GM19328 (cell line): ENCODE measurements around the gene TAF12.
"Not testable (repeated sequence)": the region's sequence is repeated elsewhere in the genome, so short reads cannot be mapped to it uniquely, and the experiment has no call there.

ENCODE experiments used
- ATAC-seq: cut with Tn5 transposase; IDR thresholded peaks from one replicate; pipeline ENCODE4 v1.9.1; 2021; ENCODE audit warnings: mild to moderate bottlenecking, moderate library complexity; ENCODE audit not compliant: unreplicated experiment

The TAF12 gene, protein sequence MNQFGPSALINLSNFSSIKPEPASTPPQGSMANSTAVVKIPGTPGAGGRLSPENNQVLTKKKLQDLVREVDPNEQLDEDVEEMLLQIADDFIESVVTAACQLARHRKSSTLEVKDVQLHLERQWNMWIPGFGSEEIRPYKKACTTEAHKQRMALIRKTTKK

DNA sequence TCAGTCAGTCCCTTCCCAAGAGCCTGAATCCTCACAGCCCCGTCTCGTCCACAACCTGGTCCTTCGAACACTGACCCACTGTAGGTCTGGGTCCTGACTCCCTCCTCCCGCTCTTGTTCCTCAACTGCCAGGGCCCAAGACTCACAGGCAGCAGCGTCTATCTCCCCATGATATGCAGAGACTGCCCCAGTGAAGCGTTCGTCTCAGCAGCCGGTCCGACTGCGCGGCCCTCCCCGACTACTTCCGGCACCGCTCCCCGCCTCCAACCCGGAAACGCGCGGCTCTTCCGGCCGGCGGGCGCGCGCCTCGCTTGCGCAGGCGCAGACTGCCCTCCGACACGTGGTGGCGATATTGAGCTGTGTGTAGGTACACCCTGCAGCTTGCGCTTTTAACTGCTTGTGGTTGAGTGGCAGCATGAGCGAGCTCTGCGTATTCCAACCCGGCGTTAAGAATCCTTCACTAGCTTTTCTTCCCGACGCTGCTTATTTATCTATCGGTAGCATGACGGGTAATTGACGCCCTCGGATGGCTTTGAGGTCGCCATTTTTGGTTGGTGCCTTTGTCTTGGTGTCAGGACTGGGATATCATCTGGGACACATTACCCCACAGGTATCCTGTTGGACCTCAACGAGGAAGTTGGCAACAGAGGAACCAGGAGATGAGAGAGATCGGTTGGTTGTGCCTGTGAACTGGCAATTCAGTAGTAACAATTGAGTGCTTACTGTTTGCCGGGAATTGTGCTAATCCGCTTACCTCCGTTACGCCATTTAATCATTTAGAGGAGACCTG, at the start of gene TAF12:
Gene TAF12 (minus strand): TSS at position 221 of the 789 bp plus-strand sequence. CDS start 20,986 bp downstream, outside the sequence.
- peak; percentile 82 for ATAC-seq

DNA sequence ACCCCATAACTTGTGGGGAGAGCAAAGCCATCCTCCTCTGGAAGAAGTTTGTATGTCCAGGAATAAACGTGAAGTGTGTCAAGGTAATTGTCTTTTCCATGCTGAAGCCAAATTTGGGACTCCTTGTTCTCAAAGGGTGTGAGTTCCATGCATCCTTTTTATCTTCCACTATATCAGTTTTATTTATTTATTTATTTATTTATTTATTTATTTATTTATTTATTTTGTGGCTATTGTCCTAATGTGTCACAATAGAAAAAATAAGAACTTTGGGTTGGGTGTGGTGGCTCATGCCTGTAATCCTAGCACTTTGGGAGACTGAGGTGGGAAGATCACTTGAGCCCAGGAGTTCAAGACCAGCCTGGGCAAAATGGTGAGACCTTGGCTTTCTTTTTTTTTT, 48.8 kb upstream of the TAF12 start:
- not testable (repeated sequence) for ATAC-seq

DNA sequence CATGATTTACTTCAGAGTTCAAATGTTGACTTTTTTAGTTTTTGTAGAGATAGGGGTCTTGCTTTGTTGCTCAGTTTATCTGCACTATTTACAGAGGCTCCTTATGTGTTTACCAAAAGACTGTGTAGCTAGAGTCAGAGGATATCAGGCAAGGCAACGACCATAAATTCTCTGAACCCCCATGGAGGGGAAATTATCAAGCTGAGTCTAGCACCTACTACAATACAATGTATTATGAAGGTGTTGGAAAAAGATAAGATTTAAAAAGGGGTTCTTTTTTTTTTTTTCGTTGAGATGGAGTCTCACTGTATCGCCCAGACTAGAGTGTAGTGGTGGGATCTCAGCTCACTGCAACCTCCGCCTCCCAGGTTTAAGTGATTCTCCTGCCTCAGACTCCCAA, 42.1 kb upstream of the TAF12 start:
- no peak for ATAC-seq

DNA sequence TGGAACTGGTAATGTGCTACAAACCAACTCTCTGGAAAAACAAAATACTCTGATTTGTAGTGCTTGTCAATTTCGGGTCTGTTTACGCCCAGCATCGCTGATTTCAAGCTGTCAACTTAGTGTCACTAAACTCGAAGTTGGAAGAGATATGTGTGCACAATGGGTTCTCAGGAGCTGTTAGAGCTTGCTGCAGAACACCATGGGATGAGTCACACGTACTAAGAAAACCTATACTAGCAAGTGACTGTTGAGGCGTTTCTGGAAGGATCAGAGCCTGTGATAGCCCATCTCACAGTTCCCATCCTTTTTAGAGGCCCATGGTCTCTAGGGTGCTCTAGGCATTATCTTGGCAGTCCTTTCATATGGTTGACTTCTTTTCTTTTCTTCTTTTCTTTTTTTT, 40.0 kb upstream of the TAF12 start:
- no peak for ATAC-seq

DNA sequence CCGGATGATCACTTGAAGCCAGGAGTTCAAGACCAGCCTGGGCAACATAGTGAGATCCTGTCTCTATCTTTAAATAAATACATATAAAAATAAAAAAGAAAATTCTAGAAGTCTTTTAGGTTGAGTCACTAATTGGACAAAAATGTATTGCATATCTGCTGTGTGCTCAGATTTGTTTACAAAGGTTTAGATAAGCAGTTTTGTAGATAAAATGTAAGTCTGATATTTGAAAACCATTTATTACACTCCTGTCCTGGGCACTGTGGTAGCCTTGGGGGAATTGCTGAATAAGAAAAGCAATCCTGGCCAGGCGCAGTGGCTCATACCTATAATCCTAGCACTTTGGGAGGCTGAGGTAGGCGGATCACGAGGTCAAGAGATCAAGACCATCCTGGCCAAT, 37.3 kb upstream of the TAF12 start:
- ATAC-seq, result no peak

DNA sequence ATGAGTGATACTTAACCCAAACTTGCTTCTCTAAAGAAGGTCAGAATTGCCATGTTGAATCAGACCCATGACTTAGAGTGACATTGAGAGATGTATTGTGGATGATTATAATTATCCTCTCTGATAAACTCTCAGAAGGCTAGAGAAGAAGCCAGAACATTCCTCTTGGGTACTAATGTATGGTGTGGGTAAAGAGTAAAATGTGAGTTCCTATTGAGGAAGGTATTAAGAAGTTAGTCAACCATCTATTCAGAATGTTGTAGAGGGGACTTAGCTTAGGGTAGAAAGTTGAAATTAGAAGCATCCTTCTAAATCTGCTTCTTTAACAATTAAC, 33.0 kb upstream of the TAF12 start:
- ATAC-seq, result no peak

DNA sequence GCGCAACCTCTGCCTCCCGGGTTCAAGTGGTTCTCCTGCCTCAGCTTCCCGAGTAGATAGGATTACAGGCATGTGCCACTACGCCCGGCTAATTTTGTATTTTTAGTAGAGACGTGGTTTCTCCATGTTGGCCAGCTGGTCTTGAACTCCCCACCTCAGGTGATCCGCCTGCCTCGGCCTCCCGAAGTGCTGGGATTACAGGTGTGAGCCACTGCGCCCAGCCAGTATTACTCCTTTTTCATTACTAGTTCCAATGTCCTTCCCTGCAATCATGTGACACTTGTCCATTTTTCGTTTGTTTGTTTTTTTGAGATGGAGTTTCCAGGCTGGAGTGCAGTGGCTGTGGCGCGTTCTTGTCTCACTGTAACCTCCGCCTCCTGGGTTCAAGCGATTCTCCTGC, 30.1 kb upstream of the TAF12 start:
- ATAC-seq, result not testable (repeated sequence)

DNA sequence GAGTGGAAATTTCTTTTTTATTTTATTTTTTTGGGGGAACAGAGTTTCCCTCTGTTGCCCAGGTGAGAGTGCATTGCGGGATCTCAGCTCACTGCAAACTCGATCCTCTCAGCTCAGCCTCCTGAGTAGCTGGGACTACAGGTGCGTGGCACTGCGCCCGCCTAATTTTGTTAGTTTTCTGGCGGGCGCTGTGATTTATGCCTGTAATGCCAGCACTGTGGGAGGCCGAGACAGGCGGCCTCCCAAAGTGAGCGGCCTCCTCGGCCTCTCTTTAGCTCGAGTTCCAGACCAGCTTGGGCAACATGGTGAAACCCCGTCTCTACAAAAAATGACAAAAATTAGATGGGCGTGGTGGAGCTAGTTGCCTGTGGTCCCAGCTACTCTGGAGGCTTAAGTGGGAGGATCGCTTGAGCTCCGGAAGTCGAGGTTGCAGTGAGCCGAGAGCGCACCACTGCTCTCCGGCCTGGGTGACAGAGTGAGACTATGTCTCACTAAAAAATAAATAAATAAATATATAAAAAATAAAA, 28.4 kb upstream of the TAF12 start:
- ATAC-seq, result no peak

DNA sequence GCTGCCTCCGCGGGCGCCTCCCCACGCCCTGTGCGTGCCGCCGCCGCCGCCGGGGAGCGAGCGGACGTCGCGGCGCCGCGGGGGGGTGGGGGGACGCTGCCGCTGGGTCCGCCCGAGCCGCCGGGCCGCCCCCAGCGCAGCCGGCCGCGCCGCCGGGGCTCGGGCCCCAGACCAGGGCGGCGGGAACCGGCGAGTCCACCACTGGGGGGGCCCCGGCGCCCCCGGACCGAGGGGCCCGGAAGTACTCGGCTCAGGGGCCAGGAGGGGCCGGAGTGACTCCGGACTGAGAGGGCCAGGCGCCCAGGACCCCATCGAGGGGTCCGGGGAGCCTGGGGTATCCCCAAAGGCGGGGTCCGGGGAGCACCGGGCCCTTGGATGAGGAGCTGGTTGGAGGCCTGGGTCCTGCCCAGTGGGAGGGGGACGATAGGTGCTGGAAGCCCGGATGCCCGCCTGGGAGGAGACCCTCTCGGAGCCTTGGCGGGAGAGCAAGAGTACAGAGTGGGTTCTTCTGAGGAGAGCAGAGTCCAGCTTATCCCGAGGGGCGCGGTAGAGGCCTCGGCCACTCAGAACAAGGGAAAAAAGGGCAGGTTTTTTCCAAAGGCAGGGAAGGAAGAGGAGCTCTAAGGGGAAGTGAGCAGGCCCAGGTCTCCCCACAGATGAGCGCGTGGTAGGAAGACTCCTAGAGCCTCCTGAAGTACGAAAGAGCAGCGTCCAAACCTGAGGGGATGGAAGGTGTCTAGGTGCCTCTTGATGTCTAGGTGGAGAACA, 26.3 kb upstream of the TAF12 start:
- peak; percentile 58 for ATAC-seq

DNA sequence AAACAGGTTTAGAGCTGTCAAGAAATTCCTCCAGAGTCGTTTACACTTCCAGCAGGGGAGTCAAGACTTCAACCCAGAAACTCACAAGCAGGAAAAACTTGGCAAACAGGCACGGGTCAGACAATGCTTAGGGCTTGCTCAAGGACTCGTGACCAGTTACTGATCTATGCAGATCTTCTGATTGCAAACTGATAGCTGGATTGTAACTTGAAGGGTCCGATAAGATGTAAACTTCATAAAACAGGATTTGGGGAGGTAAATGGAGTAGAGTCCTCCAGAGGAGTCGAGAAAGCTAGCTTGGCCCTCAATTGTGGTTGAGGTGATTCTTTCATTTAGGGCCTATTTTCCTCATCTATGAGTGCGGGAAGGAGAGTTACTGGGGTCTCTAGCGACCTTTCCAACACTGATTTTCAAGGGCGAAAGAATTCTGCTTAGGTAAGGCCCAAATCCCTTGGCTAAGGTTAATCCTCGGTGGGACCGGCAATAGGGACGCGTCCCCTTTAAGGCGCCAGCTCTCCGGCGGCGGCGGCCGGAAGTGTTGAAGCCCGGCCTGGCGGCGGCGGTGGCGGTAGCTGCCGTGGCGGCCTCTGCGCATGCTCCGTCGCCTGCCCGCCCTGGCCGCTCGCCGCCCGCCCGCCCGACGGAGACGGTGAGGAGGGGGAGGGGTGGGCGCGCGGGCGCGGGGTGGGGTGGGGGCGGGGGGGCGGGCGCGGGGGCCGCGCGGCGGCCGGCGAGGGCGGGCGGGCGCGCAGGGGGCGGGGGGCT, 25.5 kb upstream of the TAF12 start, which contains the start of gene GMEB1:
Gene GMEB1 (plus strand): TSS at position 594 of the 765 bp plus-strand sequence. CDS start 14,829 bp downstream, outside the sequence.
- peak; percentile 58 for ATAC-seq

DNA sequence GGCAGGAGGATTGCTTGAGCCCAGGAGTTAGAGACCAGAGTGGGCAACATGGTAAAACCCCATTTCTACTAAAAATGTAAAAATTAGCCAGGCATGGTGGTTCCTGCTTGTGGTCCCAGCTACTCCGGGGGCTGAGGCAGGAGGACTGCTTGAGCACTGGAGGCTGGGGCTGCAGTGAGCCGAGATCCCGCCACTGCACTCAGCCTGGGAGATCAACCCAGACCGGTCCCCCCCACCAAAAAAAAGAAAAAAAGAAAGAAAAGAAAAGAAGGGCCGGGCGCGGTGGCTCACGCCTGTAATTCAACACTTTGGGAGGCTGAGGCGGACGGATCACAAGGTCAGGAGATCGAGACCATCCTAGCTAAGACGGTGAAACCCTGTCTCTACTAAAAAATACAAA, 23.9 kb upstream of the TAF12 start:
- no peak for ATAC-seq

DNA sequence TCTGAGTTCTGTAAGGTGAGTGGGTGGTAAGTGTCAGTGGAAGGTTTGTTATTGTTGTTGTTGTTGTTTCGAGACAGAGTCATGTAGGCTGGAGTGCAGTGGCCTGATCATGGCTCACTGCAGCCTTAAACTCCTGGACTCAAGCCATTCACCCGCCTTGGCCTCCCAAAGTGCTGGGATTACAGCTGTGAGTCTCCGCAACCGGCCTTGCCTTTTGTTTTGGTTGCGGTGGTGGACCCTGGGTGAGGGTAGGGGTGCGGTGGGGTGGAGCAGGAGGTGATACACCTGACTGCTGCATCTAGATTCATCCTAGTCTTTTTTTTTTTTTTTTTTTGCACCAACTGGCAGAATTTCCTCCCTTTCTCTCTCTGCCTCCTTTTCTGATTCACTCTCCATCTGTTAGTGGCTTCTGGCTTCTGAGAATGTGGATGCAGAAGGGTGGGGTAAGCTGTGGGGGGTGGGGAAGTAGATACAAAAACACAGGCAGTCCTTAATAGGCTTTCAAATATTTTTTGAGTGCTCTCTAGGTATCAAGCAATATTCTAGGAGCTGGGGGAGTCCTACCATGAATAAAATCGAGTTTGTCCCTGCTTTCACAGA, 21.1 kb upstream of the TAF12 start:
- ATAC-seq, result no peak

DNA sequence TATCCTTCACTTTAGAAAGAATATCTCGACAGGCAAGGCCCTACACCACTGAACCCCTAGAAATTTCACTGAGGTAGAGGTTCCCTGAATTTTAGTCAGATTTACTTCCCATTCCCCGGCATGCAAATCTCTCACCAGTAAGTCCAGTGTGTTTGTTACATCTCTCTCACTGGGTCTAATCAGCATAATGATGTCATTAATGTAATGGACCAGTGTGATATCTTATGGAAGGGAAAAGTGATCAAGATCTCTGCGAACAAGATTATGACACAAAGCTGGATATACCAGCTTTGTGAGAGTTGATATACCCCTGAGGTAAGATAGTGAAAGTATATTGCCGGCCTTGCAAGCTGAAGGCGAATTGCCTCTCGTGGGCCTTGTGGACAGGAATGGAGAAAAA, 13.5 kb upstream of the TAF12 start:
- ATAC-seq, result no peak

DNA sequence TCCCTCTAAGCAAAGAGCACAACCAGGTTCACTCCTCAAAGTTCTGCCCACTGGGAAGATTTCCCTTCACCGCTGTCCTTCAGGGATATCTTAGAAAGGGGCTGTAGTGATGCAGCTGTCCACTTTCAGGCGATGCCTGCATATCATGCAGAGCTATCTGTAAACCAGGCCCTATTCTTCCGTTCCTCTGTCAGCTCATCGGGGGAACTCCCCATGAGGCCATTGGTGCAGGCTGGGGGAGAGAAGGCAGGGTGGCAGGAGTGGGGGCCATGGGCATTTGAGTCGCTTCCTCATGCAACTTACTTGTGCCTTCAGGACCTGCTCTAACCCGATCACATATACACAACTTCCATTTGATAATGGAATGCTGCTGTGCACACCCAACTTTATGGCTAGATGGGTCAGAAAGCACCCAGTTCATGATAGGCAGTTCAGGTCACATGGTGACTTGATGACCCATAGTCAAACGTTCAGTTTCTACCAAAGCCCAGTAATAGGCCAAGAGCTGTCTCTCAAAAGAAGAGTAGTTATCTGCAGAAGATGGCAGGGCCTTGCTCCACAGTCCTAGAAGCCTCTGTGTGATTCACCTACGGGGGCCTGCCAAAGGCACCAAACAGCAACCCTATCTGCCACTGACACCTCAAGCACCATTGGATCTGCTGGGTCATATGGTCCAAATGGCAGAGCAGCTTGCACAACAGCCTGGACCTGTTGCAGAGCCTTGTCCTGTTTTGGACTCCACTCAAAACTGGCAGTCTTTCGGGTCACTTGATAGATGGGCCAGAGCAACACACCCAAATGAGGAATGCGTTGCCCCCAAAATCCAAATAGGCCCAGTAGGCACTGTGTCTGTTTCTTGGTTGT, 12.8 kb upstream of the TAF12 start:
- not testable (repeated sequence) for ATAC-seq

DNA sequence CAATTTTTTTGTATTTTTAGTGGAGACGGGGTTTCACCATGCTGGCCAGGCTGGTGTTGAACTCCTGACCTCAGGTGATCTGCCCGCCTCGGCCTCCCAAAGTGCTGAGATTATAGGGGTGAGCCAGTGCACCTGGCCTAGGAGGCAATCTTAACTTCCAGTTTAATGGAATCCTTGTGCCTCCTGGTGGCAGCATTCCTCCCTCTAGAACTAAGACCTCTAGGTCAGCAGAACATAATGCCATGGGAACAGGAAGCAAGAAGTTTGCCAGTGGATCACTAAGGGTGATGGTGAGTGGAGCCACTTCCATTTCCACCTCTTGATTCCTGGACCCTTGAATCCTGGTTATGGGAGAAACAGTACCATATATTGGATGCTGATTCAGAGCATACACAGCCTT, 11.0 kb upstream of the TAF12 start:
- ATAC-seq, result not testable (repeated sequence)

DNA sequence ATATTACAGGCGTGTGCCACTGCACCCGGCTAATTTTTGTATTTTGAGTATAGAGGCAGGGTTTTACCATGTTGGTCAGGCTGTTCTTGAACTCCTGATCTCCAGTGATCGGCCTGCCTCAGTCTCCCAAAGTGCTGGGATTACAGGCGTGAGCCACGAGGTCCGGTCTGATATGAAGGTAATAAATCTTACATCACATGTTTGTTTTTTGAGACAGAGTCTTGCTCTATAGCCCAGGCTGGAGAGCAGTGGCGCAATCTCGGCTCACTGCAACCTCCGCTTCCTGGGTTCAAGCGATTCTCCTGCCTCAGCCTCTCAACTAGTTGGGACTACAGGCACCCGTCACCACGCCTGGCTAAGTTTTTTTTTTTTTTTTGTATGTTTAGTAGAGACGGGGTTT, 10.2 kb upstream of the TAF12 start:
- not testable (repeated sequence) for ATAC-seq

DNA sequence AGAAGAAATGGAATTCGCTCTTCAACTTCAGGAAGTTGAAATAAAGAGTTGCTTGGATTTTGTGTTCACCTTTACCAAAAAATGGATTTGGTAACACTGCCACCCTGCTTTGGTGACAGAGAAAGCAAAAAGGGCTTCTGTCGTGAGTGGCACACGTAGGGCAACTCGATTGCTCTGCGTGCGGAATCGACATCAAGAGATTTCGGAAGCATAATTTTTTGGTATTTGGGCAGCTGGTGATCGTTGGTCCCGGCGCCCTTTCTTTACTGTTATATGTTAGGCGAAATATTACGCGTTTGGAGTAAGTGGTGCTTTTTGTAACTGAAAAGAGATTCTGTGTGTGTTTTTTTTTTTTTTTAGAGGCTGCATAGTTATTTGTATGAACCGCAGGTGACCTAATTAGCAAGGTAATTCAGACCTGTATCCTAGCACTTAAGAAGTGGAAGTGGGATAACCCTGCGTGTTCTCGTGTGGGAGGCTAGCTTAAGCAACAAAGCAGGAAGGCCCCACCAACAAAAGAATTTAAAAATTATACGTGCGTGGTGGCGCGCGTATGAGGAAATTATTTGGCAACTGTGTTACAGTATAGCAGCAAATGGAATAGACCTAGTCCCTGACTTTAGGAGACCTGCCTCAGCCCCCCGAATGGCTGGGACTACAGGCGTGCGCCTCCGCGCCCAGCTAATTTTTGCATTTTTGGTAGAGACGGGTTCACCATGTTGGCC, 5.8 kb upstream of the TAF12 start, which contains the start of gene RNU11:
Gene RNU11 (plus strand): TSS at position 127 of the 725 bp plus-strand sequence.
- ATAC-seq, result peak; percentile 51

DNA sequence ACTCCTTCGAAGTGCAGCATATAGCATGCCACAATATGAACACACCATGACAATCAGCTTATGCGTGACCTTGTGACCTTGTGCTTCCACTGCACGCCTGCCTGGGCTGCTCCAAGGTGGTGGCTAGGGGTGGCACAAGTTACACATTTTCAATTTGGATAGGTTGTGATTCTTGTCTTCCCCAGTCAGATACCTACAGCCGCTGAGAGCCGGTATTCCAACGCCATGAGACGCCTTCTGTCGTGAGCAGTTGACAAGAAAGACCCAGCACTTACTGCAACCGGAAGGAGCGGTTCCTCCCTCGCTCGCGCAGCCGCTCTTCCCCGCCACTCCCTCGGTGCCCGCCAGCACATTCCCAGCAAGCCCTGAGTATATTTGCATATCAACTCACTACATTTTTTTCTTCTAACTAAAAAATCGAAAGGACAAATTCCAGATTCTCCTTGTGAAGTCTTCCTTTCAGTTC, 5.2 kb upstream of the TAF12 start:
- ATAC-seq, result peak; percentile 51

DNA sequence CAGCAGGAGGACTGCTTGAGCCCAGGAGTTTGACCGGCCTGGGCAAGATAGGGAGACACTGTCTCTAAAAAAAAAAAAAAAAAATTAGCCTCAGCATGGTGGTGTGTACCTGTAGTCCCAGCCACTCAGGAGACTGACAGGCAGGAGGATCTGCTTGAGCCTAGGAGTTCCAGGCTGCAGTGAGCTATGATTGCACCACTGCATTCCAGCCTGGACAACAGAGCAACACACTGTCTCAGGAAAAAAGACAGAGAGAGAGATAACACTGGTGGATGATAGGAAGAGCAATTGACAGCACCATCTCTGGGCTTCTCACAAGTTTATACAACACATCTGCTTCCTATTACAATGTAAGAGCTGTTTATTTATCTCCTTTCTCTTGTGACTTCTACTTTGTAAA, 3.2 kb upstream of the TAF12 start:
- ATAC-seq, result no peak
